ENCODE measurements around the gene ST6GALNAC5.
"Not testable (repeated sequence)": the region's sequence is repeated elsewhere in the genome, so short reads cannot be mapped to it uniquely, and the experiment has no call there.

The ST6GALNAC5 gene

DNA sequence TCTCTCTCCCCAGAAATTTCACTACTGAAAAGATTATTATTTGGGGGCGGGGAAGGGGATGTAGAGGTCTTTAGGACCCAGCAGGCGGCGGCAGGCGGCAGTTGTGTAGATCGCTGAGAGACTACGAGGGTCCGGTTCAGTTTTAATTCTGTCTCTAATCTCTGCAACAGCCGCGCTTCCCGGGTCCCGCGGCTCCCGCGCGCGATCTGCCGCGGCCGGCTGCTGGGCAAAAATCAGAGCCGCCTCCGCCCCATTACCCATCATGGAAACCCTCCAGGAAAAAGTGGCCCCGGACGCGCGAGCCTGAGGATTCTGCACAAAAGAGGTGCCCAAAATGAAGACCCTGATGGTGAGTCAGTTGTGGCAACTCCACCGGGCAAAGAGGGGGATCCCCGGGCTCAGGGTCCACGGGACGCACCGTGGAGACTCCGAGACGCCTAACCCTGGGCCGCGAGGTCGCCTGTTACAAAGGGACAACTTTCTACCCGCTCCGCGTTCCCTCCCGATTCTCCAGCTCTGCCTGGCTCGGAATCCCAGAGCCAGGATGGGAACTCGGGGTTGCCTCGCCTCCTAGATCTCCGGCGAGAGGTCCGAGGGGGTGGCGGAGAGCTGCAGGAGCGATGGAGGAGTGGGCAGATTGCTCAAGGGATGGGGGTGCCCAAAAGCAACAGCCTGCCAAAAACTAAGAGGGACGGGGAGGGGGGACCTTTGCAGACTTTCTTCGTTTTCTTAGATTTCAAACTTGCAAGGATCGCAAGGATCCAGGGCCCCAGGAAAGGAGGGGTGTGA is at the start of gene ST6GALNAC5:
Gene ST6GALNAC5 (plus strand): TSS at position 139 of the 789 bp plus-strand sequence.
- DNase-seq (ENCODE audit: low spot score), result no peak

DNA sequence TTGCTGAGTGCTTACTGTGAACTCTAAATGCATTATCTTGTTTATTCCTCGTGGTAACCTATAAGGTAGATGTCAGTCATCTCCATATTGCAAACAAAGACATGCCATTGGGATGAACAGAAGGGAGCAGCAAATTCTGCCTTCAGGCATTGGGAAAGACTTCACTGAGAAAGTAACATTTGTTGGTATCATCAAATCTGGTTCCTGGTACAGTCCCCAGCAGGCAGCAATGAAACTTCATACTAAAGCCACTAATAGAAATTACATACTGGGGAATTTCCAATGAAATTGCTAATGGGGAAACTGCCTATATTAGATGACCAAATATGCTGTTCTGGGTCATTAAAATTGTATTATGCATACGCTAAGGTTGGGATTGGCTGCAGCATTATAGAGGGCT is 47.3 kb upstream of the ST6GALNAC5 start:
- no peak for DNase-seq (ENCODE audit: low spot score)

DNA sequence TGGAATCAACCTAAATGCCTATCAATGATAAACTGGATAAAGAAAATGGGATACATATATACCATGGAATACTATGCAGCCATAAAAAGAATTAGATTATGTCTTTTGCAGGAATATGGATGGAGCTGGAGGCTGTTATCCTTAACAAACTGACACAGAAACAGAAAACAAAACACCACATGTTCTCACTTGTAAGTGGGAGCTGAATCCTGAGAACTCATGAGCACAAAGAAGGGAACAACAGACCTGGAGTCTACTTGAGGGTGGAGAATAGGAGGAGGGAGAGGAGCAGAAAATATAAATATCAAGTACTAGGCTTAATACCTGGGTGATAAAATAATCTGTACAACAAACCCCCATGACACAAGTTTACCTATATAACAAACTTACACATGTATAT is 44.3 kb upstream of the ST6GALNAC5 start:
- DNase-seq (ENCODE audit: low spot score), result not testable (repeated sequence)

DNA sequence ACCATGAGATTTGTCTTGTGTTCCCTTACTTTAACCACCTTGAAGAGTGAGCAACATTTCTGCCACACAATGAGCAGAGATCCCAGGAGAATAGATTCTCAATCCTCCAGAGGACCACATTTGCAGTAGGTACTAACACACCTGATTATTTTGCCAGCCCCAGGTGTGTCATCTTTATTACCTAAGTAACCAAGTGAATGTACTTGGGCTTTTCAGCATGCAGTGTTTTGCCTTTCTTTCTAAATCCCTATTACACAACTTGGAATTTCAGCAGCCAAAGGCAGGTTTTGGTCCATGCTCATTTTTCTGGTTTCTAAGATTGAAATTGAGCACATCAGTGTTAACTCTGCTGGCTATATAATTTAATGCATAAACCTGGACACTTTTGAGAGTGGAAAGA is 43.2 kb upstream of the ST6GALNAC5 start:
- no peak for DNase-seq (ENCODE audit: low spot score)

DNA sequence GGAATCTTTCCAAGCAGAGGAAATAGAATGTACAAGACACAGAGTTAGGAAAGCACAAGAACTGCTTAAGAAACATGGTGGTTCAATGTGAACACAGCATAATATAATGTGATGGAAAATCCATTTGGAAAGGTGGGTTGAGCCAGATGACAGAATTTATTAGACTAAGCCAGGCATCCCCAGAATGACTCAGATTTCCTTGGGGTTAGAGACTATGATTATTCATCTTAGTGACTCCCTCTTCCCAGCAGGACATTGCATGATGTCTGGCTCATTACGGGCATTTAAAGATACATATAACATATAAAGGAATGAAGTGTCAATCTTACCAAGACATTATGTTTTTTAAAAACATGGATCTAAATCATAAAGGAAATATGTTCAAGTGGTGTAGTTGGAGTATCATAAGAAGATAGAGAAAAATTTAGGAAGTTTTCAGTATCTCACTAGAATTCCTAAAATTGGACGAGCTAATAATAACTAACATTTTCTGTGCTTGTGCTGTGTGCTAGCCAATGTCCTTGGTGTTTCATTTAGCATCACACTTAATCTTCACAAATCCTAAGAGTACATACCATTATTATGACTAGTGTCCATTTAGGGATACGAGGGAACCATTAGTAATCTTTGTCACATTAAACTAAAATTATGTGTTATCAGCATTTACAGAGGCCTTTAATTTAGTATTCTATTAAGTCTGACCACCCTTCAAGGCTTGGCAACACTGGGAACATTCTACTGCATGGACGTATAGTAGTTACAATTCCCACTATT is 41.0 kb upstream of the ST6GALNAC5 start:
- DNase-seq (ENCODE audit: low spot score), result no peak

DNA sequence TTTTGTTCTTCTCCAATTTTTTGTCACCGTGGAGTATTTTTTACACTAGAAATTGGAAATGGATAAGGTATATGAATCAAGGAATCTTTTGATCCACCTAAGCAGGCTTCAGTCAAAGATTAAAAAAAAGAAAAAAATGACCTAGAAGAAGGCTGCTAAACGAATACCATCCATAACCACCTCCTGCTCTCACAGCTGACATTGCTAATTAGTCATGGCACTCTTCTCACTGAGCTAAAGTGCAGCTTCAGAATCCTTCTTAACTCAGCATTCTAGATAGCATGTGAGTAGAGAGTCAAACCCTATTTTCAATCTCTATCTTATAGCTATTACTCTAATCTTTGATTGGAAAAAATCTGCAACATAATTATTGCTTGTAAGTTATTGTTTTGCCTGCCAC is 40.2 kb upstream of the ST6GALNAC5 start:
- DNase-seq (ENCODE audit: low spot score), result no peak

DNA sequence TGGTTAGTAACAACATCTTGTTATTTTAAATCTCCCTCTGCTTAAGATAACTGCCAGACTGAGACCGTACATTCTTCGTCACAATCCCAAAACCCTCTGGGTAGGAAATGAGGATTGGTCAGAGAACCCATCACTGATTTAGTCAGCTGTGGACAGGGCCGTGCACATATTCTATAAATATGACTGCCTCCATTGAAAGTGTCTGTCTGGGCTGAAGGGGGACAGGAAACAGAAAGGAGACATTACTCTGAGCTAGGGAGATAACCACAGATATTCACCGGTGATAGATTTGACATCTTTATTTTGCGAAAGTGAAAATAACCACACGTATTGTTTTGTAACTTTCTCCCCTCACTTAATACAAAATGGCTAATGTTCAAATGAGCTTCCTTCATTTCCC is 36.9 kb upstream of the ST6GALNAC5 start:
- no peak for DNase-seq (ENCODE audit: low spot score)

DNA sequence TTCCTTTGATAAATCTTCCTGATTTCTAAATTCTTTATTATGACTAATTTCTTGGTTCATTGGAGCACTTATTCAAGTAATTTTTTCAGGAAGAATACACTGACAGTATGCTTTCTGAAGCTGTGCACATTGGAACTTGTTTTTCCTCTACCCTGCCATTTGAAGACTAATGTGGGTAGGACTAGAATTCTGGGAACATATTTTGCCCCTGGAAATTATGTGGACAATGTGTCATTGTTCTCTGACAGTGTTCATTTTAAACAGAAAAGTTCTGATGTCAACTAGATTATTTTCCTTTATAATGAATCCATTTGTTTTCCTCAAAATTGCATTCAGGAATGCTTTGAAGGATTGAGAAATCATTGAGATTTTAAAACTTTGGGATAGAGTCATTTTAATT is 34.8 kb upstream of the ST6GALNAC5 start:
- DNase-seq (ENCODE audit: low spot score), result no peak

DNA sequence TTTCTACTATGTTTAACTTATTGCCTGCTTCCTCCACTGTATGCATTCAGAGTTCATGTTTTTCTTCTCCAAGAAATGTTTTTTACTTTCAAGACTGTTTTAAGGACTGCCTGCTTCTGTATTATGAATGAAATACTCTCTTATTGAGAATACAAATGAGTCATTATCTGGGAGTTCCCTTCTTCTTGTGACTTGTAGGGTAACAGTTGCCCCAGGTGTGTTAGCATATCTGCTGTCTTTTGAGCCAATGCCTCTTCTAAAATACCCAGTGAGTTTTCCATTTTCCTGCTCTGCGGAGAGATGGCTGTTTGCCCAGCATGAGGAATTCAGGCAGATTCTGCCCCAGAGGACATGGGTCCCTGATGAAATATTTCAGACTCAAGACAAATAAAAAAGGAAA is 34.1 kb upstream of the ST6GALNAC5 start:
- DNase-seq (ENCODE audit: low spot score), result no peak

DNA sequence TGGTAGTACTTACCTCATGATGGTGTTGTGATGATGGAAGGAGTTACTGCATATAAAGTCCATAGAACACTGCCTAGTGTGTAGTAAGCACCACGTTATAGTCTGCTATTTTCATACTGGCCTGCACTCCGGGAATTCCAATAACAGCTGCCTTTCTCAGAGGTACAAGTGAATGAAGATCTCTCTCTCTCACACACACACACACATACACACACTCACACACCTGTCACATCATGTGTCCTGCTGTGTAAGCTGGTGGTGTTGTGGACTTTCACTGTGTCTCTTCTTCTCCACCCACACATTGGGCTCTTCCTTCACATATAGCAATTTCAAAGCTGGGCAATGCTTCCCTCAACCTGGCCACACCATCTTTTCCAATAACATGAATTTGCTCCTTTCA is 33.4 kb upstream of the ST6GALNAC5 start:
- no peak for DNase-seq (ENCODE audit: low spot score)

DNA sequence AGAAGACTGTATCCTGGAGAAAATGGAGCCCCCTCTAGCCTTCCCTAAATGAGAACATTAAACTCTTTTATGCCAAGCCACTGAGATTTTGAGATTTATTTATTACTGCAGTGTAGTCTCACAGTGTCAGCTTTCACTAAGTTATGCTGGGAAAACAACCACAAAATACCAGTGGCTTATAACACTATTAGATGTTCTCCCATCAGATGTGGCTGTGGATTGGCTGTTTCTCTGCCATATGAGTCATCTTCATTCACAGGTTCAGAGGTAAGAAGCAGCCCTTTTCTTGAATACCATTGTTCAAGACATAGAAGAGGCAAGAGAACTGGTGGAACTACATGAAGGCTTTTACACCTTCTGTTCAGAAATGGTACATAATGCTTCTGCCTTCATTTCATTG is 32.1 kb upstream of the ST6GALNAC5 start:
- DNase-seq (ENCODE audit: low spot score), result no peak

DNA sequence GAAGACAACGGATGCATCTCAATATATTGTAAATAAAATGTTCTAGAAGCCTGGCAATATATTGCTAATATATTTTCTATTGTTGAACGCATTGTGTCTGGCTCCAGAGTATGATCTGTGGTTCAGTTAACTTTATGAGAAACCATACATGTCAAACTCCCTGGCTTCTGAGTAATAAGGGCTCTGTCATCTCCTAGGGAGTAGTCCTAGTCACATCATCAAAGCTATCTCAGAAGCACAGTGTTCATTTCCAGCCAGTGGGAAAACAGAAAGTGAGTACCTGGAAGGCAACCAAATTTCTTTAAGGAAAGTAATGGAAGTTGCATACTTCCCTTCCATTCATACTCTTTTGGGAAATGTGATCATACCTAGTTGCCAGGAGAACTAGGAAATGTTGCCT is 27.0 kb upstream of the ST6GALNAC5 start:
- no peak for DNase-seq (ENCODE audit: low spot score)

DNA sequence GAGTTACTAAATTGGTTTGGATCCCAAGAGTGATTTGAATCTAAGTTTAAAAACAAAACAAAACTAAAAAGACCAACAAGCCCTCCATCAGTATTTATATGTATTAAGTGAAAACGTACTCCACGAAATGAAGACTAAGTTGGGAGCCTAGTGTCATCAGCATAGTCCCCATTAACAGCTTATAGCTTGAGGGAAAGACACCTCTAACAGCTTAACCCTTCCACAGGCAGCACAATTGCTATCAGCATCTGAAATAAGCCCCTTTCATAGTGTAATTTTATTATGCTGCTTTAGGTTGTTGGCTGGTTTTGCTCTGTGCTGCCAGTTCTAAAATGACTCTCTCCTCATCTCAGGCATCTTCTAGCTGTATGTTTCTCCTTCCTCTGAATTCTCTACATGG is 25.8 kb upstream of the ST6GALNAC5 start:
- no peak for DNase-seq (ENCODE audit: low spot score)

DNA sequence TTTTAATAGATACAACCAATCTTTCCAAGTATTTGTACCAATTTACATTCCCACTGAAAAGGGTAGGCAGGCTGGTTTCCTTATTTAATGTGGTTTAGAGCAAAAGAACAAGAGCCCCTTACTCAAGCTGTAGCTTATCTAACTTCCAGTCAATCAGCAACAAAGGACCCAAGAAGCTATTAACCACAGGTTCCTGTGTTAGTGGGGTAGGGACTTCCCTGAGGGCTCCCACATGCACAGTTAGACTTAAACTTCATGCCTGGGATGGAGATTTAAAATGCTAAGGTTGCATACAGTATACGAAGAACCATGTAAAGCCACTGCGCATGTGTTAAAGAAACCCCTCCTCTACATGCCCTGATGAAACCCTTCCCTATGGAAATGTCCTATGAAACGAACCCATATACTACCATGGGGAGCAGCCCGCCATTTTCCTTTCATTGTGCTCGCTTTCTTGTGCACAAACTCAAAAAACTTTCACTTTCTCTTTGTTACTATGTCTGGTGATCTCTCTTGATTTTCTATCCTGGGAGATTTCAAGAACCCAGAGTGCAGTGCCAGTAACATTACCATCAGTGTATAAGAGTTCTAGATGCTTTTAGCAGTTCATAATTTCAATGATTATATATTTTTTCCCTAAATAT is 23.3 kb upstream of the ST6GALNAC5 start:
- DNase-seq (ENCODE audit: low spot score), result no peak

DNA sequence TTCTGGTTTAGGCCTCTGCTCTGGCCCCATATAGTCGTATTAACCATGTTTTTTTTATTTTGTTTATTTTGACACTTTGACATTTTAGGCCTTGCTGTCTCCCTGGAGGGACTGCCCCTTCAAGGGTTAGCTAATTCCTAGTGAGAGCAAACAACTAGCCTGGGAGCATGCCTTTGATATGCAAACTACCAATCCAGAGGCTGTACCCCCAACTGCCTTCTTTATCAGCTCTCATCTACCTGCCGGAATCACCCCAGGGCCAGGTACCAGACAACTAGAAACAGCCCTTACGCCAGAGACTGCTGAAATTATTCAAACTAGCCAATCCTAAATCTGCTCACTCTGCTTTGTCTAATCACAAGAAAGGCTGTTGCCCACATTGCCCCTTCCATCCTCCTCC is 13.0 kb upstream of the ST6GALNAC5 start:
- no peak for DNase-seq (ENCODE audit: low spot score)

DNA sequence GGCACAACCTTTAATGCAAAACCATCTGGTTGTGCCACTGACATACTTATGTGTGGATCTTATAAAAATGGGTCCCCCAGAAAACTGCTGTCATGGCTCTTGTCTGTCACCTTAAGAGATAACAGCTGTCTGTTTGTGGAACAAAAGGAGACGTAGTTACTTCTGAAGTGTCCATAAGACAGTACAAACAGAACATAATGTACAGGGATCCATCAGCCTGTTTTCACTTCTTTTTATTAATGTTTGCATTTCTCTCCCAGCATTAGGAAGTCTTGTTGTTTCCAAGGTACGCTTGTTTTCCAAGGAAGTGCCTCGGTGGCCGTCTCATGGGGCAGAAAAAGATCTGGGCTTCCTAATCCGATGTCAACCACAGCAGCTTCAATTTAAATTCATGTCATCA is 11.2 kb upstream of the ST6GALNAC5 start:
- DNase-seq (ENCODE audit: low spot score), result no peak

DNA sequence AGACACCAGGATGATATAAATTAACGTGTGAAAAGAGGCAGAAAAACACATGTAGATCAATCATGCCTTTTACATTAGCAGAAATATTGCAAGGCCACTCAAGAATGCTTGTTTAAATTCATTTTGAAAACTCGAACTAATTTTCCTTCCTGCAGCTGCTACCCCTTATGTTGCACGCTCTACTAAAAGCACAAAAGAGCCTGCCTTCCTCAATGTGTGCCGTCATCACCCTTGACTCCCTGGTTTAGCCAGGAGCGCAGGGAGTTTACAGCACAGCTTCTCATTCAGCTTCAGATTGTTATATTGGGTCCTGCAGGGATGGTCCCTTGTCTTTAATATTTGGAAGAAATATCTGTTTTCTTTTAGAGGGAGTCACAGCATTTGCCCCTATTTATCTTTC is 10.1 kb upstream of the ST6GALNAC5 start:
- DNase-seq (ENCODE audit: low spot score), result no peak

DNA sequence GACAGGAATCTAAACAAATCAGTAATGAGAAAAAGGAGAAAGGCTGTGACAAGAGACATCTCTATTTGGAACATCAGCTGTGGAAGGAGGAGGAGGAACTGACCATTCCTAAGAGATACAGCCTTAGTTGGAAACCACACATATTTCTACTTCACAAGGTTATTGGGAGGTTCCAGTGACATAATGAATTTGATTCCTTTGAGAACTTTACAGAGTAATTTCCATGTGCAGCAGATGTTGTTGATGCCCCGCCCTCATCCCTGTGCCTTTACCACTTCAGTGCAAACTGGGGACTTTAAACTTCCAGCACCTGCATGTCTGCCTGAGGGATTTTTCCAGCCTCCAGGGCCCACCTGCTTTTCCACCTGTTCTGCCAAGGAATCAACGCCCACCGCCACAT is 9.3 kb upstream of the ST6GALNAC5 start:
- DNase-seq (ENCODE audit: low spot score), result no peak

DNA sequence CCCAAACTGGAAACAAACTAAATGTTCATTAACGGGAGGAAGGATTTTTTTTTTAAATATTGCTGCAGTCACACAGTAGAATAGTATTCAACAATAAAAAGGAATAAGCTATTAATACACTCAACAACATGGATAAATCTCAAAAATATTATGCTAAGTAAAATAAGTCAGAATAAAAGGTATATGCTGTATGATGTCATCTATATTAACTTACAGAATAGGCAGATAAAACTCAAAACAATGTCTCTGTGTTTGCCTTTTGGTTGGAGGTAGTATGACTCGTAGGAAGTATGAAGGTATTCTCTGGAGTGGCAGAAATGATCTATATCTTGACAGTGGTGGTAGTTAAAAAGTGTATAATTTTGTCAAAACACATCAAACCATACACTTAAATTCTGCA is 6.1 kb upstream of the ST6GALNAC5 start:
- no peak for DNase-seq (ENCODE audit: low spot score)

DNA sequence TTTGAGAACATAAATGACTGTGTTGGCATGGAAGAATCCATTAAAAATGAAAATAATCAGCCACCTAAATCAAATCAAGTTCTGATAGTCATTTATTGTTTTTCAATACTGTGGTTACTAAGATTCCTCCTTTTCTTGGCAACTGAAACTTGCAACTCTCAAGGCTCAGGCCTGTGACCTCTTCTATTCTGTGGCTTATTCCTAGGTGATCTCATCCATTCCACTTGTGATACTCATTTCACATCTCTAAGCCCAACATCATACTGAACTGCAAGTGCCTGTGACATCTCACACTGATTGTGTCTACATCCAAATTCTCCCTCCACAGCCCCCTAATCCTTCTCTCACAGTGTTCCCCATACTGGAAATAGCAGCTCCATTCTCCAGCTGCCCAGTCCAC is 4.8 kb upstream of the ST6GALNAC5 start:
- no peak for DNase-seq (ENCODE audit: low spot score)

DNA sequence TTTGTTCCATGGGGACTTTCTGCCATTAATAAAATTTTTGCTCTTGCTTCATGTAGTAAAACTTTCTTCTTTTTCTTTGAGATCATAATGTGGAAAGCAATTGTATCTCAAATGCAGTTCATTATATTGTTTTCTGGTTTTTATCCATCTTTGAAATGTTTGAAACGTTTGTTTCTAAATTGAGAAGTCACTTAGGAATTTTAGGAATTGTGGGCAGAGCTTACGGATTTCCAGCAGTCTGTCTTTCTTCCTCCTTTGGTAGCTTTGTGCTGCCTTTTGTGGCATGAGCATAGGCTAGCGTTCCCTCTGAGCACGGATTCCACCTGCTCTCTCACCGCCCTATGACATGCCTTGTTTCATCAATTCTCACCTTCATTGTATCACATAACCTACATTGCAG is 2.9 kb upstream of the ST6GALNAC5 start:
- DNase-seq (ENCODE audit: low spot score), result no peak

DNA sequence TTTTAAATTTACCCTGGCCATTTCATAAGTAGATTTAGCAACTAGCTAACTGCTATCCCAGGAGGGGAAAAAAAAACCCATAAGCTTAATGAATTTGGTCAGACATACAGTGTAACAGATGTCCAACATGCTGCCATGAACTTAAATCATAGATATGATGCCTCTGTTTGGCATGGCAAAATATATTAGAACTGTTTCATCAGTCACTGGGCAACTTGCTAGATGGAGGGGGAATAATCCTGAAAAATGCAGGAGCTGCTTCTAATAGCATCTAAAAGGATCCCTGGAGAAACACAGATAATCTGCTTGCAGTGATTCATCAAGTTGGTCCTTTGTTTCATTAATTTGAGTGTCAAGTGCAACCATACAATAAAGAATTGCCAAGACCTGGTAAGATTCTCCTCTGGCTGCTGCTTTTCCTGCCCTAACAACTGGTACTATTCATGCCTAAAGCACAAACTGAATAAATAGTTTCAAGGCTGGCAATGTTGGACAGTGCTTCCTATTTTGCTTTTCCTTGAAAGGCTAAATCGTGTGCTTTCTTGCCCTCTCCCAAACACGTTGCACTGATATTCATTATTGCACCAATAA is 1.5 kb upstream of the ST6GALNAC5 start:
- DNase-seq (ENCODE audit: low spot score), result no peak

DNA sequence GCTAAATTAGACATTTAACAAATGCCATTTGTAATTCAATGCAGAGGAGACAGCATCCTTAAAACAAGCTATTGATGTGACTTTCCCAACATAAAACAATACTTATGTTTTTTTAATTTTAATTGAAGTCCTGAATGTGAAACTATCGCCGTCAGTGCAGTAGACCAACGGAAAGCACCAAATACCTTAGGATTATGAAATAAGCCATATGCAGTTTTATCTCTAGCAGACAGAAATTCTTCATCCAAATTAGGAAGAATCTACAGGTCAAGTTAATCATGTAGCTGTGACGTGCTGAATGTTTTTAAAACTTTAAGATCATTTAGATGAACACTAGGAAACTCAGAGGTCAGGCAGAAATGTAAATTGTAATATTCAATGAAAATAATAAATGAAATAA is 714 bp upstream of the ST6GALNAC5 start:
- DNase-seq (ENCODE audit: low spot score), result no peak
